Stimulated activated CD4-positive, alpha-beta T cell treated with anti-CD3 and anti-CD28 coated beads, Interleukin-2, amount 100 ng/mL, for 48 hours (primary cell): ENCODE measurements around the gene ZNF283.

Source experiments
- DNase-seq, 2 donors: peaks; one replicate each; pipeline ENCODE4 v3.0.0-alpha.2; 2020

Gene ZNF283

GRCh38 chr19:43826787-43827754, at the start of gene ZNF283:
TSS of gene ZNF283 (plus strand) at chr19:43827321. CDS start at chr19:43833505, 6,184 bp downstream.
- DNase-seq = peak; percentile 79

- DNase-seq = no peak
These were observed 48.5 kb upstream of the ZNF283 start for GRCh38 chr19:43778651-43779050.

DNA sequence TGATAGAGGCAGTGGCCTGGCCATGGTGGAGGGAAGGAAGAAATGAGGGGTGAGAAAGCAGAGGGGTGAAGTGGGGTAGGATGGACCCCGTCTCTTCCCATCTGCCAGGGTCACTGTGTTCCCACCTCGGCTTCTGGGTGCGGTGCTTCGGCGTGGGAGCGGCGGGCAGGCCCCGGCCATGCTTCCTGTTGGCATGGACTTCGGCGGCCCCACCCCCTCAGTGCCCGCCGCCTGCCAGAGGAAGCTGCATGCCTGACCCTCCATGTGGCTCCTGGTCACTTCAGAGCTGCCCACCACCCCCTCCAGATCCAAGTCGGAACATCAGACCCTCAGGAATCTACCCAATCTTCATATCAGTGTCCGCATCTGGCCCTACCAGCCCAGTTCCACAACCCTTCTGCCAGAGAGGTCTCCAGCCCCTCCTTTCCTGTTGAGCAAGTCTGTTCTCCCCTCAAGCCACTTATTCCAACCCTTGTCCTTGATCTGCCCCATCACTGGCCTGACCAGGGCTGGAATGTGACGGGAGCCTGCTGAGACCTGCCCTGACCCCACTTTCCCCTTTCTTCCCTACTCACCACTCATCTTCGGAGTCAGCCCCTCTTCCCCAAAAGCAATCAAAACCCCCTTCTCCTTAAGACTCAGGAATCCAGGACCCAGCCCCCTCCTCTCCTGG, 47.8 kb upstream of the ZNF283 start:
- DNase-seq = no peak

DNA sequence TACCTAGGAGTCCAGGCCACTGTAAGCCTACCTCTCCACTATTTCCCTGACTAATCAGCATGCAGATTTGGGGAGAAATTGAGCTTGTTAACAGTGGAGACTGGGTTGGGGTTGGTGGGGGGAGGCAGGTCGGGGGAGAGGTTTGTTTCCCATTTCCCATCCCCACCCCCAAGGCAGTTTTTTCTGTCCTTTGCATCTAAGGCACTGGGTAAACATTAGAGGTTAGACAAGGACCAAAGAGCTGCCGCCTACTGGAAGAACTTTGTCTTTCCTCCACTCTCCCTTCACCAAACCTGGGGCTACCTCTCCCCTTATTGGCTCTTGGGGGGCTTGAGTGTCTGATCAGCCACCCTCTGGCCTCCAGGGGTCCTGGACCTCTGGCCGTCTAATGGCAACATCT, 47.3 kb upstream of the ZNF283 start:
- DNase-seq = no peak

GRCh38 chr19:43780706-43781525, 46.2 kb upstream of the ZNF283 start, which contains the start of gene KCNN4:
TSS of gene KCNN4 (minus strand) at chr19:43780973. CDS start at chr19:43780861, 112 bp downstream.
- peak; percentile 58 to 62 for DNase-seq

- DNase-seq = no peak
These were observed 45.4 kb upstream of the ZNF283 start for GRCh38 chr19:43781630-43782310.

GRCh38 chr19:43782311-43782660, 44.8 kb upstream of the ZNF283 start:
- DNase-seq = no peak

DNA sequence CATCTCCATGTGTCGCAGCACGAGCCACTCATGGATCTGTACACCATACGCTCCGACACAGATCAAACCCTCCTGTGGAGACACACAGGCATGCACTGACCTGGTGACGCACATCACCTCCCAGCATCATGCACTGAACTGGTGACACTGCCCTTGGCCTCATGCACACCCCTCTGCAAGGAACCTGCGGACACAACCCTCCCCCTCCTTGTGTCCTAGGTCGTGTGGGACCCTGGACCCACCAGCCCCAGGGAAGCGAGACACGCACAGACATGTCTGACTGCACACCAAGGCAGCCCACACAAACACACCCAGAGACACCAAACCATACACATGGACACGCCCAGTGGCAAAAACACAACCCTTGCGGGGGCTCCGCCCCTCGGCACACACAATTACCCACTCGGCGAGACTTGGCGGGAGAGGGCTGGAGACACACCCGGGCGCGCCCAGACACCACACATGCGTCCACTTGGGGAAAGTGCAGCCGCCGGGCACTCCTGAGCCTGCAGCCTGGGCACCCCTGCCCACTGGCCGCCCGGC, 44.4 kb upstream of the ZNF283 start:
- DNase-seq = no peak

GRCh38 chr19:43783636-43784035, 43.5 kb upstream of the ZNF283 start:
- DNase-seq = no peak

GRCh38 chr19:43784241-43784980, 42.7 kb upstream of the ZNF283 start:
- DNase-seq = peak; percentile 56 to 59

- peak; percentile 45 to 55 for DNase-seq
These were observed 41.9 kb upstream of the ZNF283 start for GRCh38 chr19:43784981-43785808.

GRCh38 chr19:43786665-43787064, 40.5 kb upstream of the ZNF283 start:
- no peak for DNase-seq

DNA sequence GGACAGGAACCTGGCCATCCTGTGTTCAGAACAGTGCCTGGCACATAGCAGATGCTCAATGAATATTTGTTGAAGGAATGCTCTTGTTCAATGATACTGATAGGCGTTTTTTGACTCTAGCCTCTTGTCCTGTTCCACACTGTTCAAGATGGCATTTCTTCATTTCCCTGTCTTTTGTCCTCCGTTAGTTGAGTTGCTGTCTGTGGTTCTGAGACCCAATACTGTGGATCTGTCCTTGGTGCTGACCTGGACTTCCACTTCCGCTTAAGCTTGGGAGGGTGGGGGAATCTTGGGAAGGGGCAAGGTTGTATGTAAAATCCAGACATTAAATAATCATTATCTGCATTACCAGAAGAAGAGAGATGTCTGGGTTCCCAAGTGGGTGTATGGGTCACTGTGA, 38.1 kb upstream of the ZNF283 start:
- DNase-seq = no peak

GRCh38 chr19:43790587-43790986, 36.5 kb upstream of the ZNF283 start:
- DNase-seq = no peak

- DNase-seq = no peak
These were observed 30.0 kb upstream of the ZNF283 start for GRCh38 chr19:43797118-43797517.

- no peak for DNase-seq
These were observed 29.6 kb upstream of the ZNF283 start for GRCh38 chr19:43797556-43797955.

DNA sequence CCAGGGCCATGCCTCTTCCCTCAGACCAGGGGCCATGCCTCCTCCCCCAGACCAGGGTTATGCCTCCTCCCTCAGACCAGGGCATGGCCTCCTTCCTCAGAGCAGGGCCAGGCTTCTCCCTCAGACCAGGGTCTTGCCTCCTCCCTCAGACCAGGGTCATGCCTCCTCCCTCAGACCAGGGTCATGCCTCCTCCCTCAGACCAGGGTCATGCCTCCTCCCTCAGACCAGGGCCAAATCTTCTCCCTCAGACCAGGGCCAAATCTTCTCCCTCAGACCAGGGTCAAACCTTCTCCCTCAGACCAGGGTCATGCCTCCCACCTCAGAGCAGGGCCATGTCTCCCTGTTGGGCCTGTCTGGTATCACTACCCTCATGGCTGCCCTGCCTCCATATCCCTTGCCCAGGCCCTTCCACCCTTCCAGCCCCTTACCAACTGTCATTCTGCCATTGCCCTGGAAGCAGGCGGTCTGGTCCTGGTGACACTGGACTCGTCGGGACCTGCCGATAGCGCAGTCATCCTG, 29.0 kb upstream of the ZNF283 start:
- no peak for DNase-seq

DNA sequence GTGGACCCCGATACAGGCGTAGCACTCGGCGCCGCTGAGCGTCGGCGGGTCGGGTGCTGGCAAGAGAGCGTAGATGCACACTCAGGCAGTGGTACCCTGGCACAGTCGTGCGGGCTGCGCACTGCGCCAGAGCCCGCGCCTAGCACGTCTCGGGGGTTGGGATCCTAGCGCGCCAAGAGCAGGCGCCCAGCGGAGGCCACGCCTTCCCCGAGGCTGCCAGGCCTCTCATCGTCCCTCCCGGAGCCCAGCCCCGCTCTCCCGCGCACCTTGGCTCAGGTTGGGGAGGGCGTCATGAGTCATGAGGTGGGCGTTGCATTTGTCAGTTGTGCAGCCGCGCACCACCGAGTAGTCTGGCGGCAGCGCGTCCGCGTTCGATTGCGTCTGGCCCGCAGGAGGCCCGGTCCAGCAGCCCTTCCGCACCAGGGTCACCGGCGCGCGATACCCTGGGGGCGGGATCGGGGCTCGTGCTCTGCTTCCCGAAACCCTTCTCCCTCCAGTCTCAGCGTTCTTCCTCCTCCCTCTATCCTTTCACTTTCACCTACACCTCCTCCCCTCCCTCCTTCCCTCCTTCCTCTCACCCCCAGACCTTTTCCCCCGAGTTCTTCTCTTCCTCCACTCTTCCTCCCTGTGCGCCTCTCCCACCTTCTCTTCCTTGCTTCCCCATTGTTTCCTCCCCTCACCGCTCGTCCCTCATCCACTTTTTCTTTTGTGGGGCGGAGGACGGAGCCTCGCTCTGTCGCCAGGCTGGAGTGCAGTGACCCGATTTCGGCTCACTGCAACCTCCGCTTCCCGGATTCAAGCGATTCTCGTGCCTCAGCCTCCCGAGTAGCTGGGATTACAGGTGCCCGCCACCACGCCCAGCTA, 28.3 kb upstream of the ZNF283 start:
- peak; percentile 35 to 54 for DNase-seq

GRCh38 chr19:43799502-43800142, 27.5 kb upstream of the ZNF283 start:
- no peak for DNase-seq
